HTERT RPE-1 (cell line): ENCODE measurements around the gene SAMD15.
"Not testable (repeated sequence)": the region's sequence is repeated elsewhere in the genome, so short reads cannot be mapped to it uniquely, and the experiment has no call there.

Source experiments
- in situ Hi-C: fragments of 300-500 bp; cut with MboI; formaldehyde crosslinking; loops from 4 replicates; pipeline ENCODE4 v1.14.3; 2020; ENCODE audit warnings: low sequenced_read_pairs

SAMD15 gene

GRCh38 chr14:77376771-77377501 is at the start of gene SAMD15, which contains the start of gene TMED8:
SAMD15 (plus strand) TSS chr14:77377379; CDS start chr14:77377419, 40 bp downstream.
TMED8 (minus strand) TSS chr14:77377094; CDS start chr14:77377053, 41 bp downstream.
- in situ Hi-C loops, result no loop called here

DNA sequence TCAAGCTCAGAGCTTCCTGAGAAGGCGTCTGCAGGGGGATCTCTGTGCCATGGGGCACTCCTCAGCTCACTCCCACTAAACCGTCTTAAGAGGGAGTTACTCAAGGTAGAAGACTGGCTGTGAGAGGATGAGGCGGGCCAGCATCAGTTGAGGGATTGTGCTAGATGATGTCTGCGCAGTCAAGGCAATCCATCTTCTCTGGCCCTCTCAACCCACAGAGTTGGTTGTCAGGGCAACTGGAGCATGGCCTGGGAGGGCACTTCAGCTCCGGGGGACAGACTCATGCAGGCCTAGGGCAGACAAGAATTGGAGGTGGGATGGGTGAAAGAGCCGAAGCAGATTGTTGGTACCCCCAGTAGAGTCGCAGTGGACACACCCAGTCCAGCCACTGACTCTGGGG is 47.3 kb upstream of the SAMD15 start:
- in situ Hi-C loops, result no loop called here

DNA sequence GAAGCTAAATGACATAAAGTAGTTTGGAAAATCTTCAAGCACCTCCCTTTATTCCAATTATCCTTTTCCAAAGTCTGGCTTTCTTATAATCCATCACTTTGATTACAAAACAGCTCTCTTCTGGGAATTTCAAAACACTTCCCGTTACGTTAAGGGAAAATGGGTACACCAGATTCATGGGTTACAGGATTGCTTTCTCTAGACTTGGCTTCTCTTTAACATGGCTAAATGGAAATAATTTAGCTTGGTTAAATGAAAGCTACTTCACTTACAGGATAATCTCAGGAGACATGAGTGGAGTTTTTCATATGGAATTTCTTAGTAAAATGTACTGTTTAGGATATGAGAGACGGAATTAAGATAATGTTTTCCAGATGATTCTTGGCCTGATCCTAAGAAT is 41.6 kb upstream of the SAMD15 start:
- in situ Hi-C loops, result no loop called here

- in situ Hi-C loops, result not testable (repeated sequence)
These were observed 39.9 kb upstream of the SAMD15 start for GRCh38 chr14:77337255-77337654.

GRCh38 chr14:77337880-77338279 is 39.3 kb upstream of the SAMD15 start:
- in situ Hi-C loops, result no loop called here

- in situ Hi-C loops, result no loop called here
These were observed 38.9 kb upstream of the SAMD15 start for GRCh38 chr14:77338302-77338701.

GRCh38 chr14:77339407-77339806 is 37.8 kb upstream of the SAMD15 start:
- in situ Hi-C loops, result no loop called here

- in situ Hi-C loops, result no loop called here
These were observed 36.8 kb upstream of the SAMD15 start for GRCh38 chr14:77340389-77340788.

DNA sequence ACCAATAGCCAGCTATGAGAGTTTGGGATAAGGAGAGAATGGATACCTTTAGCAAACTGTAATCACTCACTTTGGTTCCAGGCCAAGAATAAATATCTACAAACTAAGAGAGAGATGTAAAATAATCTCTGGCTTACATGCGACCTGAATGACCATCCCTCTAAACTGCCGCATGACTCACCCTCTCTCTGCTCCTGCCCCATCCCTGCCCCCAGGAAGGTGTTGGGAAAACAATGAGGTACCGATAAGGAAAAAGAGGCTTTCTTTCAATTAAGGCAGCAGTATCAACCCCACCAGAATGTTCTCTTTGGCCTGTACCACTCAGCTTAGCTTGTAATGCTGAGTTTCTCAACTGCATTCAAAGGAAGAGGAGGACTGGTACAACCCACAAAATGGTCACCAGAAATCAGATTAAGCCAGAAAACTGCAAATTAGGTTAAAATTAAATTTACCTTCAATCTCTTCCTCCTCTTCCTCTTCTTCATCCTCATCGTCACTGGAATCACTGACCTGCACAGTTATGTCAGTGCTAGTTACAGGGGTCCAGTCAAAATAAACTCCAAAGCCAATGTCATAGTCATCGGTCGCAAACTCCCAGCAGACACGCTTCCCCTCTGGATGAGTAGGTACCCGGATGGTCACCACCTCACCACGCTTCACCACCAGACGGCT is 34.3 kb upstream of the SAMD15 start:
- in situ Hi-C loops, result no loop called here

- in situ Hi-C loops, result no loop called here
These were observed 33.5 kb upstream of the SAMD15 start for GRCh38 chr14:77343662-77344061.

DNA sequence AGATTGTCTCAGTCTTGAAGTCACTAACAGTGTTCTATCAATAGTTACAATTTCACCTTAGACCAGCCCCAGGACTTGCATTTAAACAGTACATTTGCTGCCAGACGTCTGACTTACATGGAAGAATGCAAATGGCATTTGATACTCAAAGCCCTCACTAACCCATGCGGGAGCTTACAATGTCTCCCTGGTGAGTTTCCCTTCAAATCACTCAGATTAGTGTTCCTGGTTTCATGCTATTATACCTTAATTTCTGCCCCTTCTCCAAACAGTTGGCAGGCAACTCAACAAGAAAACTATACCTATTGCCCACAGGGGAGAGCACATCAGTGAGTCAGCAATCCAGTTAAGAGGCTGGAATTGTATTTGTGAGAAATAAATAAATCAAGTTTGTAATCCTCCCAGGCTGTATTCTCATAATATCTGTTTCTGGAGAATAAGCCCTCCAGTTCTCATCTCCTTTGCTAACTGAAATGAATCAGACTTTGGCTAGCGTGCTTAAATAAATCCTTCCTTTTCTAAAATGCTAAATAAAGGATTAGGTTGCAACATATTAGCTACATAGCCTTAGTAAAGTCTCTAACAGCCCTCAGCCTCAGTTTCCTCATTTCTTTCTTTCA is 32.7 kb upstream of the SAMD15 start:
- in situ Hi-C loops, result no loop called here

GRCh38 chr14:77346495-77346894 is 30.7 kb upstream of the SAMD15 start:
- in situ Hi-C loops, result no loop called here

DNA sequence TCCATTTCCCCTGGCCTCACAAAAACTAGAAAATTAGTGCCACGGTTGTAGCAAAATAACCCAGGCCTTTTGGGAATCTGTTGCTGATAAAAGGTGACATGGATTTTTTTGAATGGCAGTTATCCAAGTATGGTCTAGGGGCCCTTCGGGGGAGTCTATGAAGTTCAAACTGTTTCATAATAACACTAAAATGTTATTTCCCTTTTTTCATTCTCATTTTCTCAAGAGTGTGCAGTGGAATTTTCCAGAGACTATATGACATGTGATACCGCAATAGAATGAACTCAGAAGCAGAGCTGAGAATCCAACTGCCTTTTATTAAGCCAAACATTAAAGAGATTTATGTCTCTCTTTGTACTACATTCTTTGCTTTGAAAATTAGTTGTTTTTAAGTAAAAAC is 29.4 kb upstream of the SAMD15 start:
- in situ Hi-C loops, result no loop called here

- in situ Hi-C loops, result no loop called here
These were observed 23.6 kb upstream of the SAMD15 start for GRCh38 chr14:77353469-77354141.

DNA sequence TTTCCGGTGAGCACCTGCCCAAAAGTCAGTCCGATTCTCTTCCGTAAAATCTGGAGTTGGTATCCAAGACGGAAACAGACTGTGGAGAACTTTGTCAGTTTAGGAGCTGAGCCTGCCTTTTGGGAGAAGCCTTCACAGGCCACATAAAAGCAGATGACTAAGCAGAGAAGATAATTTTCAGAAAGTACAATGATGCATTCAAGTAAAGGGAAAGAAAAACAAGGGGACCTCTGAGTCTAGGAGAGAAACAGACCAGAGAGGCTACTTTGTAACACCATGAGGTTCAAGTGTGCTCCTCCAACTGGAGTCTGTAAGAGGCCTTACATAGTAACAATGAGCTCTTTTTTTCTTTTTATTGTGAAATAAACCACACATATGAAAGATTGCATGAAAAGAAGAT is 21.4 kb upstream of the SAMD15 start:
- in situ Hi-C loops, result no loop called here

DNA sequence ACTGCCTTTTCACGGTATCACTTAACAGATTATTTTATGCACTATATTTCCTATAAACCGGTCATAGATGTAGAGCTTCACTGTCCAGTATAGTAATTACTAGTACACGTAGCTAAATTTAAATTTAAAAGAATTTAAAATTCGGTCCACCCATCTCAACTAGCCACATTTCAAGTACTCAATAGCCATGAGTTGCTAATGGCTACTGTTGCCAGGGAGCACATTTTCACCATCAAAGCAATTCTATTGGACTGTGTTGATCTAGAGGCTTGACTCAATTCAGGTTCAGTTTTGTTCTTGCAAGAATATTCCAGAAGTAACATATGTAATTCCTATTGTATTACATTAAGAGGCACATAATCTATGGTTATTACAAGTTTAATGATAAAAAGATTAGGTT is 20.3 kb upstream of the SAMD15 start:
- in situ Hi-C loops, result no loop called here

DNA sequence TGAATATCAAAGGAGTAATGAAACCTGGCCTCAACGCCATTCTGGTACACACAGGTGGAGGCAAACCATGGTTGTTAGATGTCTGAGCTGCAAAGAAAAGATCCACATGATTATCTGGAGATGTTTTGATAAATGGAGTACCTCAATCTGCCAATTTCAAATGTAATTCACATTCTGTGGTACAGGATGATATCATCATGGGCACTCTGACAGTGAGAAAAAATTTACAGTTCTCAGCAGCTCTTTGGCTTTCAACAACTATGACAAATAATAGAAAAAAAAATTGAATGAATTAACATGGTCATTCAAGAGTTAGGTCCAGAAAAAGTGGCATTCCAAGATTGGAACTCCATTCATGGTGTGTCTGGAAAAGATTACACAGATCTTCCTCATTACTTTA is 17.6 kb upstream of the SAMD15 start:
- in situ Hi-C loops, result no loop called here

- in situ Hi-C loops, result no loop called here
These were observed 13.0 kb upstream of the SAMD15 start for GRCh38 chr14:77364146-77364545.

- in situ Hi-C loops, result no loop called here
These were observed 7.9 kb upstream of the SAMD15 start for GRCh38 chr14:77369285-77369684.

GRCh38 chr14:77372304-77372841 is 4.8 kb upstream of the SAMD15 start:
- in situ Hi-C loops, result no loop called here
